Esophagus muscularis mucosa (tissue), 4 donors: ENCODE results near the gene PHLDA3.

ENCODE experiments used
- CTCF ChIP-seq, 3 experiments: fragments of 200-600 bp in 2 of 3; fragments of 450-650 bp in 1 of 3; sonication (generic) in 2 of 3; IDR thresholded peaks; one replicate each; pipeline ENCODE4 v1.5.1; 2017 to 2019; ENCODE audit warnings: antibody characterized with exemption in 3 of 3, mild to moderate bottlenecking in 2 of 3, moderate library complexity in 1 of 3
- EP300 ChIP-seq: sonication (generic); formaldehyde crosslinking; IDR thresholded peaks from one replicate; pipeline ENCODE4 v1.6.1; 2017; ENCODE audit warnings: antibody characterized with exemption
- POLR2A ChIP-seq: fragments of 450-650 bp; IDR thresholded peaks from one replicate; pipeline ENCODE4 v1.6.1; 2017; ENCODE audit warnings: antibody characterized with exemption, moderate library complexity, mild to moderate bottlenecking, low read depth
- POLR2AphosphoS5 ChIP-seq, 2 donors: sonication (generic); formaldehyde crosslinking; IDR thresholded peaks; one replicate each; pipeline ENCODE4 v1.6.1; 2017; ENCODE audit warnings: antibody characterized with exemption in 2 of 2

- no peak for TF ChIP-seq CTCF (IDR thresholded peaks at IDR 0.05)
- no peak for TF ChIP-seq POLR2A
- TF ChIP-seq POLR2AphosphoS5 (IDR thresholded peaks at IDR 0.05), result no peak
- TF ChIP-seq EP300, result no peak
Observed at GRCh38 chr1:201518071-201518470, 49.1 kb upstream of the PHLDA3 start.
